HG03139 (cell line): Measurements from ENCODE around the gene PCDHB4.
"Not testable (repeated sequence)": the region's sequence is repeated elsewhere in the genome, so short reads cannot be mapped to it uniquely, and the experiment has no call there.

Experiments
- ATAC-seq: cut with Tn5 transposase; IDR thresholded peaks from one replicate; pipeline ENCODE4 v1.9.1; 2021; ENCODE audit not compliant: unreplicated experiment

PCDHB4 gene

GRCh38 chr5:141150224-141150992 lies 28.8 kb downstream of the PCDHB4 start:
- ATAC-seq: no peak

DNA sequence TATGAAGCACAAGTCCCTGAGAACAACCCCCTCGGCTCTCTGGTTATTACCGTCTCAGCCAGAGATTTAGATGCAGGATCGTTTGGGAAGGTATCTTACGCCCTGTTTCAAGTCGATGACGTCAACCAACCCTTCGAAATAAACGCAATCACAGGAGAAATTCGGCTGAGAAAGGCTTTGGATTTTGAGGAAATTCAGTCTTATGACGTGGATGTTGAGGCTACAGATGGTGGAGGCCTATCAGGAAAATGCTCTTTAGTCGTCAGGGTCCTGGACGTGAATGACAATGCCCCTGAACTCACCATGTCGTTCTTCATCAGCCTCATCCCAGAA lies 29.3 kb downstream of the PCDHB4 start:
- ATAC-seq: no peak

- not testable (repeated sequence) for ATAC-seq
Measured at GRCh38 chr5:141151632-141152031, 30.0 kb downstream of the PCDHB4 start.

DNA sequence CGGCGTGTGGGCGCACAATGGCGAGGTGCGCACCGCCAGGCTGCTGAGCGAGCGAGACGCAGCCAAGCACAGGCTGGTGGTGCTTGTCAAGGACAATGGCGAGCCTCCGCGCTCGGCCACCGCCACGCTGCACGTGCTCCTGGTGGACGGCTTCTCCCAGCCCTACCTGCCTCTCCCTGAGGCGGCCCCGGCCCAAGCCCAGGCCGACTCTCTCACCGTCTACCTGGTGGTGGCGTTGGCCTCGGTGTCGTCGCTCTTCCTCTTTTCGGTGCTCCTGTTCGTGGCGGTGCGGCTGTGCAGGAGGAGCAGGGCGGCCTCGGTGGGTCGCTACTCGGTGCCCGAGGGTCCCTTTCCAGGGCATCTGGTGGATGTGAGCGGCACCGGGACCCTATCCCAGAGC lies 30.5 kb downstream of the PCDHB4 start:
- not testable (repeated sequence) for ATAC-seq

DNA sequence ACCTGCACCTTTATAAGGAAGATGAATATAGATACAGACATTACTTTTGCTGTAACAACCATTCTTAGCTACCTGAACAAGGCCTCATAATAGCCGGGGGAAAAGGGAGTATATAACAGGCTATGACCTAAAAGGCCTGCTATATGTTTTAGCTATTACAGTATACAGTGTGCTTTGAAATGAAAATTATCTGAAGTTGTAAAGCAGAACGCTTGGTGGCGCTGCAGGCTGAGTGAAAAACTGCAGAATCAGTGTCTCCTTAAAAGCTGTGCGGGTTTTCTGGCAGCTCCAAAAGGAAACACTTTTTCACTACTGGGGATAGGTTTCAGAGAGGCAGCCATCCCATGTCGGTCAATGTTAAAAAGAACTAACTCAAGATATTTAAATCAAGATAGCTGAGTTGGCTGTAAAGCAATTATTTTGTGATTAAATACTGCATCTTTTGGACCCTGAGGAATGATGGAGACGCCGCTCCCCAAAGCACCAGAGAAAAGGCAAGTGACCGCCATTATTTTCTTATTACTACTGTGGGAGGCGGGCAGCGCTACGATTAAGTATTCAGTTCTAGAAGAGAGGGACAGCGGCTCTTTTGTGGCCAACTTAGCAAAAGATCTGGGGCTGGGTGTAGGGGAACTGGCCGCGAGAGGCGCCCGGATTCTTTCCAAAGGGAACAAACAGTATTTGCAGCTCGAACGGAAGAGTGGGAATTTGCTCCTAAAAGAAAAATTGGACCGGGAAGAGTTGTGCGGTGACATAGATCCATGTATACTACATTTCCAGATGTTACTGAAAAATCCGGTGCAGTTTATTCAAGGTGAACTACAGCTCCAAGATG lies 34.1 kb downstream of the PCDHB4 start:
- ATAC-seq: no peak

DNA sequence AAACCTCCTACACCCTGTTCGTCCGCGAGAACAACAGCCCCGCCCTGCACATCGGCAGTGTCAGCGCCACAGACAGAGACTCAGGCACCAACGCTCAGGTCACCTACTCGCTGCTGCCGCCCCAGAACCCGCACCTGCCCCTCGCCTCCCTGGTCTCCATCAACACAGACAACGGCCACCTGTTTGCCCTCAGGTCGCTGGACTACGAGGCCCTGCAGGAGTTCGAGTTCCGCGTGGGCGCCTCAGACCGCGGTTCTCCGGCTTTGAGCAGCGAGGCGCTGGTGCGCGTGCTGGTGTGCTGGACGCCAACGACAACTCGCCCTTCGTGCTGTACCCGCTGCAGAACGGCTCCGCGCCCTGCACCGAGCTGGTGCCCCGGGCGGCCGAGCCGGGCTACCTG lies 35.7 kb downstream of the PCDHB4 start:
- not testable (repeated sequence) for ATAC-seq

DNA sequence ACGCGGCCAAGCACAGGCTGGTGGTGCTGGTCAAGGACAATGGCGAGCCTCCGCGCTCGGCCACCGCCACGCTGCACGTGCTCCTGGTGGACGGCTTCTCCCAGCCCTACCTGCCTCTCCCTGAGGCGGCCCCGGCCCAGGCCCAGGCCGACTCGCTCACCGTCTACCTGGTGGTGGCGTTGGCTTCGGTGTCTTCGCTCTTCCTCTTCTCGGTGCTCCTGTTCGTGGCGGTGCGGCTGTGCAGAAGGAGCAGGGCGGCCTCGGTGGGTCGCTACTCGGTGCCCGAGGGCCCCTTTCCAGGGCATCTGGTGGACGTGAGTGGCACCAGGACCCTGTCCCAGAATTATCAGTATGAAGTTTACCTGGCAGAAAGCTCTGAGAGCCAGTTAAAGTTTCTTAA lies 36.3 kb downstream of the PCDHB4 start:
- ATAC-seq: not testable (repeated sequence)

DNA sequence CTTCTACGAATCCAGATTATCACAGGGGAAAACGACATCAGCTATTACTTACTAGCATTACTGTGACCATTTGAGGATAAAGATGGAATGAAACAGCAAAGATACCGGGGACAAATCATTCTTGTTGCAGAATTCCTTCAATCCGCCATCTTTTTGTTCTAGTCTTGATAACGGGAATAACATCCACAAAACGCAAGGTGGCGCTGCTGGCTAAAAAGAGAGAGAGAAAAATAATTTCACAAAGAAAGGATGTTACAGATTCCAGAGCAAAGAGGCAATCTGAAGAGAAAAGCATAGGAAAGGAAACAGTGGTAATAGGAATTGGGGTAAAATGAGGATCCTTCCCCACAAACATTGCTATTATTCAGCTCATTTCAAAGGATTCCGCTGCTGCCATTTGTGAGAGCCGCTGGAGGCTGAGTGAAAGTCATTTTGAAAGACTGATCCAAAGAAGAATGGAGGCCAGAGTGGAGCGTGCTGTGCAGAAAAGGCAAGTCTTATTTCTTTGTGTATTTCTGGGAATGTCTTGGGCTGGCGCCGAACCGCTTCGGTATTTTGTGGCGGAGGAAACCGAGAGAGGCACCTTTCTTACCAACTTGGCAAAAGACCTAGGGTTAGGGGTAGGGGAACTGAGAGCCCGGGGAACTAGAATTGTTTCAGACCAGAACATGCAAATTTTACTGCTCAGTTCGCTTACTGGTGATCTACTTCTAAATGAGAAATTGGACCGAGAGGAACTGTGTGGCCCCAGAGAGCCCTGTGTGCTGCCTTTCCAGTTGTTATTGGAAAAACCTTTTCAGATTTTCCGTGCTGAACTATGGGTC lies 51.0 kb downstream of the PCDHB4 start, which contains the start of gene PCDHB7:
Gene PCDHB7, plus strand, starts transcription at position 264 of the 824 bp plus-strand sequence. Its CDS starts 192 bp downstream, at position 456.
- ATAC-seq: no peak

DNA sequence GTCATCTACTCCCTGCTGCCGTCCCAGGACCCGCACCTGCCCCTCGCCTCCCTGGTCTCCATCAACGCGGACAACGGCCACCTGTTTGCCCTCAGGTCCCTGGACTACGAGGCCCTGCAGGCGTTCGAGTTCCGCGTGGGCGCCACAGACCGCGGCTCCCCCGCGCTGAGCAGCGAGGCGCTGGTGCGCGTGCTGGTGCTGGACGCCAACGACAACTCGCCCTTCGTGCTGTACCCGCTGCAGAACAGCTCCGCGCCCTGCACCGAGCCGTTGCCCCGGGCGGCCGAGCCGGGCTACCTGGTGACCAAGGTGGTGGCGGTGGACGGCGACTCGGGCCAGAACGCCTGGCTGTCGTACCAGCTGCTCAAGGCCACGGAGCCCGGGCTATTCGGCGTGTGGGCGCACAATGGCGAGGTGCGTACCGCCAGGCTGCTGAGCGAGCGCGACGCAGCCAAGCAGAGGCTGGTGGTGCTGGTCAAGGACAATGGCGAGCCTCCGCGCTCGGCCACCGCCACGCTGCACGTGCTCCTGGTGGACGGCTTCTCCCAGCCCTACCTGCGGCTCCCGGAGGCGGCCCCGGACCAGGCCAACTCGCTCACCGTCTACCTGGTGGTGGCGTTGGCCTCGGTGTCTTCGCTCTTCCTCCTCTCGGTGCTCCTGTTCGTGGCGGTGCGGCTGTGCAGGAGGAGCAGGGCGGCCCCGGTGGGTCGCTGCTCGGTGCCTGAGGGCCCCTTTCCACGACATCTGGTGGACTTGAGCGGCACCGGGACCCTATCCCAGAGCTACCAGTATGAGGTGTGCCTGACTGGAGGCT lies 52.9 kb downstream of the PCDHB4 start:
- not testable (repeated sequence) for ATAC-seq
